MCF 10A (cell line): ENCODE data around the gene CLEC18B. TPM values are rescaled to one million over a fixed set of nuclear protein-coding genes. Genes with fewer than 3 reads are reported as not detected.
"Not testable (repeated sequence)": the region's sequence is repeated elsewhere in the genome, so short reads cannot be mapped to it uniquely, and the experiment has no call there.

Experiments used
- BruUV-seq: library from RNA; stranded (reverse); fragments of 400-500 nt; replicated peaks from 2 replicates; lab custom pipeline; 2021; lab: Mats Ljungman, UMichigan
- CTCF ChIA-PET: fragments of 300-600 bp; sonication (Branson Sonifier 250); formaldehyde crosslinking; extraction: SDS; loops from one replicate; lab custom pipeline; 2021; ENCODE audit warnings: antibody characterized with exemption, inconsistent platforms; lab: Yijun Ruan, JAX
- POLR2A ChIA-PET: fragments of 300-600, 350-650 bp; sonication (Branson Sonifier 250); formaldehyde crosslinking; extraction: SDS; loops from one replicate; lab custom pipeline; 2020; ENCODE audit warnings: antibody characterized with exemption, inconsistent platforms; lab: Yijun Ruan, JAX
- DNase-seq: peaks from one replicate; pipeline ENCODE4 v3.0.0-alpha.2; 2018; ENCODE audit not compliant: unreplicated experiment
- H3K27ac Mint-ChIP-seq: one replicate; pipeline ENCODE4 v1.8.0; 2022; ENCODE audit warnings: mild to moderate bottlenecking, low read depth, mixed read lengths; ENCODE audit not compliant: unreplicated experiment
- H3K27me3 Mint-ChIP-seq: one replicate; pipeline ENCODE4 v1.8.0; 2022; ENCODE audit warnings: mixed read lengths; ENCODE audit not compliant: insufficient read depth, unreplicated experiment
- H3K36me3 Mint-ChIP-seq: one replicate; pipeline ENCODE4 v1.8.0; 2022; ENCODE audit warnings: mild to moderate bottlenecking, moderate library complexity, mixed read lengths; ENCODE audit not compliant: insufficient read depth, unreplicated experiment
- H3K4me1 Mint-ChIP-seq: one replicate; pipeline ENCODE4 v1.8.0; 2022; ENCODE audit warnings: mixed read lengths; ENCODE audit not compliant: insufficient read depth, unreplicated experiment
- H3K4me3 Mint-ChIP-seq: one replicate; pipeline ENCODE4 v1.8.0; 2022; ENCODE audit warnings: mild to moderate bottlenecking, moderate library complexity, mixed read lengths; ENCODE audit not compliant: unreplicated experiment
- H3K9me3 Mint-ChIP-seq: one replicate; pipeline ENCODE4 v1.8.0; 2022; ENCODE audit warnings: mixed read lengths; ENCODE audit not compliant: unreplicated experiment
- intact Hi-C: fragments of 100-400 bp; cut with micrococcal nuclease; formaldehyde crosslinking; loops from 2 replicates; pipeline ENCODE4 v1.14.1; 2022
- total RNA-seq: library from RNA; stranded (reverse); gene quantifications from 2 replicates; pipeline ENCODE4 v1.2.3, GENCODE V29; 2022

CLEC18B gene
- total RNA-seq, 1 experiment from 2014 or later: 0.89 TPM

GRCh38 chr16:74368002-74368911, 53.0 kb downstream of the CLEC18B start:
- not testable (repeated sequence) for H3K4me1 Mint-ChIP-seq, H3K27me3 Mint-ChIP-seq, H3K36me3 Mint-ChIP-seq, H3K9me3 Mint-ChIP-seq
- CTCF ChIA-PET: interaction anchor here (1.2 kb wide), 1 partner anchor 283 kb away, joined by 4 read pairs; no protein-coding TSS in a partner anchor
- DNase-seq: peak; percentile 90
- Mint-ChIP-seq H3K27ac (peak overlapping the region; percentile 81), H3K4me3 (peak overlapping the region; percentile 89)
- intact Hi-C loops: loop anchor here (5.0 kb wide), 1 partner anchor 64 kb away; no protein-coding TSS in a partner anchor
- BruUV-seq: TSS peak; percentile 94
- POLR2A ChIA-PET: interaction anchor here (0.7 to 1.2 kb wide), 4 partner anchors 63 to 237 kb away, joined by 3 to 4 read pairs (median 3); no protein-coding TSS in a partner anchor

DNA sequence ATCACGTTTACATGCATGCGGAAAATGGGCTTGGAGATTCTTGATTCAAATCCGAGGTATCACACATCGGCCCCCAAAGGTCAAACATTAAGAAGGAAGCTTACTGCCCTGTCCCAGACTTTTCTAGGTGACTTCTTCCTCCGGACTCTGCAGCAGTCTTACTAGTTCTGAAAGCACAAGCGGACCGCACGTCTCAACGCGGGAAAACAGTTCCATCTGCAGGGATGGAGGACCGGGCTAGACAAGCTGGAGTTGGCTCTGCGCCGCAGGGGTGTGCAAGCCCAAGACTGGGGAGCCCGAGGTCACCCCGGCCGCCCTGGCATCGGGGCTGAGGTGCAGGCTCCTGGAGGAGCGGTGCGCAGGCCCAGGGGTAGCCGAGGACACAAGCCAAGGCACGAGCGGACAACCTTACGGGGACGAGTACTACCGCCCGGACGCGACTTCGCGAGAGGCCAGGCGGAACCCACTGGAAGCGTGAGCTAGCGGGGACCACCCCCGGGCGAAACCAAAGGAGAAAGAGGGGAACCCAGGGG, 53.7 kb downstream of the CLEC18B start:
- peak overlapping the region; percentile 89 for H3K4me3 Mint-ChIP-seq
- not testable (repeated sequence) for H3K27me3 Mint-ChIP-seq, H3K9me3 Mint-ChIP-seq, H3K4me1 Mint-ChIP-seq, H3K36me3 Mint-ChIP-seq
- BruUV-seq: TSS peak; percentile 46
- H3K27ac Mint-ChIP-seq: peak overlapping the region; percentile 81
- CTCF ChIA-PET: interaction anchor here (1.2 kb wide), 1 partner anchor 284 kb away, joined by 4 read pairs; no protein-coding TSS in a partner anchor
- peak; percentile 27 for DNase-seq
- intact Hi-C loops: loop anchor here (5.0 kb wide), 1 partner anchor 65 kb away; no protein-coding TSS in a partner anchor
- POLR2A ChIA-PET: interaction anchor here (0.7 to 1.2 kb wide), 4 partner anchors 136 to 240 kb away, joined by 3 read pairs; partner anchors contain the start of gene GLG1

DNA sequence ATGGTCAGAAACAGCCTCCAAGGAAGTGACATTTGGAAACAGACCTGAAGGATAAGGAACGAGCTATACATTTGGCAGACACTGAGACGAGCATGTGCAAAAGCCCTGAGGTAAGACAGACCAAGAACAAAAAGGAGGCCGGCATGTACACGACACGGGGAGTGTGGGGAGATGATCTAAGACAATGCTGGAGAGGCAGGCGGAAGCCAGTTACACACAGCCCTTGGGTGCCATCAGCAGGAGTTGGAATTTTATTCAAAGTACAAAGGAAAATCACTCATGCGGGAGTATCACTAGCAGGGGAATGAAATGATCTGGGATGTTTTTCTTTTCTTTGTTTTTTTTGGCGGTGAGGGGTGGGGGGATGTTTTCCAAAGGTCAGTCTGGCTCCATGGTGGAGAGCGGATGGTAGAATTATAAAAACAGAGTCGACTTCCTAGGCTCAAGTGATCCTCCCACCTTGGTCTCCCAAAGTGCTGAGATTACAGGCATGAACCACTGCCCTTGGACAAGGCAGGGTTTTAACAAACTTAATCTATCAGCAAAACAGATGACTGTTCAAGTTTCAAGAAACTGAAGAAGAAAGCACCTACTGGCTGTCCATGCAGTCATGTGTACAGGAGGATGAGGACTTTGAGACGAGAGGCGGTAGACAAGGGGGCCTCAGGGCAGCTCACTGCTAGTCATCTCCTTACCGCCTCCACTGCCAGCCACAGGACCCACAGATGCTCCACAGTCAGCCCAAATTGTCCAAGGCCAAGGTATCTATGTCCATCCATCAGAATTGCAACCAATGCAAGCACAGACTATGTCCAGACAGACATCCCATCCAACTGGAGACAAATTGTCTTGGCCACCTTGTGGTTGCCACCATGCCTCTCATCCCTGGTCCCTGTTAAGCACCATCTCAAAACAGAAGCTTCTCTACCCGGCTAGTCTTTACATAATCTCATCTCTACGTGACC, 59.4 kb downstream of the CLEC18B start:
- H3K27me3 Mint-ChIP-seq, DNase-seq, H3K4me3 Mint-ChIP-seq, H3K27ac Mint-ChIP-seq, H3K4me1 Mint-ChIP-seq, intact Hi-C loops, H3K9me3 Mint-ChIP-seq, POLR2A ChIA-PET, BruUV-seq: not testable (repeated sequence)
- peaks cover 48% of the 10 kb centered on the region for H3K36me3 Mint-ChIP-seq
- CTCF ChIA-PET: interaction anchor here (0.6 kb wide), 1 partner anchor 18 kb away, joined by 3 read pairs; no protein-coding TSS in a partner anchor

Other genes starting within 250 kb of the CLEC18B start
- gene PSMD7, start 124.7 kb downstream of the CLEC18B start, total RNA-seq: 141 and 172 TPM in 2 replicates
- 3.5 and 4.4 TPM in 2 replicates for gene NPIPB15, start 45.2 kb downstream of the CLEC18B start, total RNA-seq
- gene GLG1, start 185.6 kb upstream of the CLEC18B start, total RNA-seq: 99.1 and 132 TPM in 2 replicates
- gene RFWD3, start 245.4 kb upstream of the CLEC18B start, total RNA-seq: 31.2 and 33.7 TPM in 2 replicates